Ovary (tissue), 3 donors: ENCODE data around the gene PHKB.
"Not testable (repeated sequence)": the region's sequence is repeated elsewhere in the genome, so short reads cannot be mapped to it uniquely, and the experiment has no call there.

Experiments
- EP300 ChIP-seq: sonication (generic); formaldehyde crosslinking; IDR thresholded peaks from one replicate; pipeline ENCODE4 v1.6.1; 2017; ENCODE audit warnings: antibody characterized with exemption
- POLR2A ChIP-seq: fragments of 450-650 bp; IDR thresholded peaks from one replicate; pipeline ENCODE4 v1.6.1; 2017; ENCODE audit warnings: antibody characterized with exemption, mild to moderate bottlenecking, moderate library complexity
- TF ChIP-seq, protein P1 (sequence below), 3 donors: fragments of 450-650 bp in 2 of 3; fragments of 200-600 bp in 1 of 3; IDR thresholded peaks; one replicate each; pipeline versions ENCODE4 v1.5.1 to v1.8.0; 2016 to 2022; ENCODE audit warnings: antibody characterized with exemption in 3 of 3, mild to moderate bottlenecking in 1 of 3
- donor health status: DM: no; HTN: no; CAD: no.

DNA sequence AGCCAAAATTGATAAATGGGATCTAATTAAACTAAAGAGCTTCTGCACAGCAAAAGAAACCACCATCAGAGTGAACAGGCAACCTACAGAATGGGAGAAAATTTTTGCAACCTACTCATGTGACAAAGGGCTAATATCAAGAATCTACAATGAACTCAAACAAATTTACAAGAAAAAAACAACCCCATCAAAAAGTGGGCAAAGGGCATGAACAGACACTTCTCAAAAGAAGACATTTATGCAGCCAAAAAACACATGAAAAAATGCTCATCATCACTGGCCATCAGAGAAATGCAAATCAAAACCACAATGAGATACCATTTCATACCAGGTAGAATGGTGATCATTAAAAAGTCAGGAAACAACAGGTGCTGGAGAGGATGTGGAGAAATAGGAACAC lies 18.2 kb upstream of the PHKB start:
- TF ChIP-seq, protein P1, sequence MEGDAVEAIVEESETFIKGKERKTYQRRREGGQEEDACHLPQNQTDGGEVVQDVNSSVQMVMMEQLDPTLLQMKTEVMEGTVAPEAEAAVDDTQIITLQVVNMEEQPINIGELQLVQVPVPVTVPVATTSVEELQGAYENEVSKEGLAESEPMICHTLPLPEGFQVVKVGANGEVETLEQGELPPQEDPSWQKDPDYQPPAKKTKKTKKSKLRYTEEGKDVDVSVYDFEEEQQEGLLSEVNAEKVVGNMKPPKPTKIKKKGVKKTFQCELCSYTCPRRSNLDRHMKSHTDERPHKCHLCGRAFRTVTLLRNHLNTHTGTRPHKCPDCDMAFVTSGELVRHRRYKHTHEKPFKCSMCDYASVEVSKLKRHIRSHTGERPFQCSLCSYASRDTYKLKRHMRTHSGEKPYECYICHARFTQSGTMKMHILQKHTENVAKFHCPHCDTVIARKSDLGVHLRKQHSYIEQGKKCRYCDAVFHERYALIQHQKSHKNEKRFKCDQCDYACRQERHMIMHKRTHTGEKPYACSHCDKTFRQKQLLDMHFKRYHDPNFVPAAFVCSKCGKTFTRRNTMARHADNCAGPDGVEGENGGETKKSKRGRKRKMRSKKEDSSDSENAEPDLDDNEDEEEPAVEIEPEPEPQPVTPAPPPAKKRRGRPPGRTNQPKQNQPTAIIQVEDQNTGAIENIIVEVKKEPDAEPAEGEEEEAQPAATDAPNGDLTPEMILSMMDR (IDR thresholded peaks at IDR 0.05) = not testable (repeated sequence)
- TF ChIP-seq POLR2A, EP300: not testable (repeated sequence)
